ENCODE data around the gene IGFLR1. TPM values are rescaled to one million over a fixed set of nuclear protein-coding genes. Genes with fewer than 3 reads are reported as not detected.

IGFLR1 gene
- total and polyA plus RNA-seq, 9 of the 15 experiments (the other 6 are each of a cell fraction or from before 2014, with no cell fraction given): 1.0 to 14.3 (median 4.6) TPM

DNA sequence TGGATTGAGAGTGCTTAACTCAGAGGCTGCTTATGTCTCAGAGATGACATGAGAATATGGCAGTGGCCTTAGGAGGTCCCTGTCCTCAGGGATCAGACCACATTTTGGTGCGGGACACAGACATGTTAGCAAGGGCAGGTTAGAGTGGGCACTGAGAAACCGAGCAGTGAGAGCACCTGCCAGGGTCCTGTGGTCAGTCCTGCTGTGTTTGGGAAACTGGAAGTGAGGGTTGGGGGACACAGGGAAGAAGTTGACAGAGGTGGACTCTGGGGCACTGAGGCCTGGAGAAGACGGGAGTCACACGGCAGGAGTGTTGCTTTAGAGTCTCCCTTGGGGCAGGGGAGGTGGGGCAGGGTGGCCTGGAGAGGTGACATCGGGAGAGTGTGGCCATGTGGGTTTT lies 7.4 kb downstream of the IGFLR1 start:
- no peak for DNase-seq (ENCODE audit: extremely low read depth in 1 of 4, low spot score in 3 of 4)
- no peaks in the 10 kb centered on the region; the same call in 2 of the 3 replicates for H3K79me2 ChIP-seq (ENCODE audit: control insufficient read depth, insufficient read depth, low read length)
- no TSS peak for BruUV-seq (replicated peaks)
- no peak for ATAC-seq
- no peak overlapping the region for H3K27ac ChIP-seq (ENCODE audit: extremely low read depth, low read depth, low read length)
- H3K27me3 ChIP-seq (ENCODE audit: control insufficient read depth in 2 of 2, insufficient read depth in 2 of 2, low read length in 2 of 2): no peaks in the 10 kb centered on the region
- no peak overlapping the region for H2AFZ ChIP-seq (ENCODE audit: low read depth, low read length)
- peaks cover 3 to 24% of the 10 kb centered on the region in 2 experiments; a peak in 4 of 5 replicates for H3K4me1 ChIP-seq (replicated peaks in 1 of 2; ENCODE audit: control insufficient read depth in 2 of 2, insufficient read depth in 2 of 2, low read length in 2 of 2)
- ChIA-PET POLR2A (interaction anchor here (0.6 to 1.0 kb wide), 3 partner anchors 12 to 272 kb away, joined by 3 to 5 read pairs (median 4); no protein-coding TSS in a partner anchor), CTCF (ENCODE audit: low intra/inter-chr PET ratio) (no interaction called here)
- intact Hi-C loops (cut with micrococcal nuclease): no loop called here
- no peaks in the 10 kb centered on the region for H3K9me1 ChIP-seq (ENCODE audit: control insufficient read depth, insufficient read depth, low read length)
- H3K4me3 ChIP-seq: no peak overlapping the region
- in situ Hi-C loops (cut with MboI): no loop called here
- no peak overlapping the region for H3K4me2 ChIP-seq (ENCODE audit: insufficient read depth, low read length)
- no peaks in the 10 kb centered on the region for H4K20me1 ChIP-seq (replicated peaks; ENCODE audit: control insufficient read depth, insufficient read depth, low read length)
- no peak for FAIRE-seq
- H3K9ac ChIP-seq (ENCODE audit: insufficient read depth in 1 of 2, low read depth in 2 of 2, low read length in 2 of 2): no peak overlapping the region; a peak in 1 of 4 replicates
- H3K36me3 ChIP-seq (ENCODE audit: control insufficient read depth, insufficient read depth, low read length): peaks cover 91% of the 10 kb centered on the region; the same call in 2 of the 3 replicates
- no peaks in the 10 kb centered on the region for H3K9me3 ChIP-seq (replicated peaks; ENCODE audit: control insufficient read depth, insufficient read depth, low read depth, low read length)
- 75% methylated on average over 5 of the region's 5 CpGs for WGBS (ENCODE audit: insufficient coverage, low coverage, missing lambda C conversion rate)
- TF ChIP-seq EP400 (IDR thresholded peaks at IDR 0.05): no peak
- no peak for TF ChIP-seq TAF7 (tag; IDR thresholded peaks at IDR 0.05)
- TF ChIP-seq, protein P1, sequence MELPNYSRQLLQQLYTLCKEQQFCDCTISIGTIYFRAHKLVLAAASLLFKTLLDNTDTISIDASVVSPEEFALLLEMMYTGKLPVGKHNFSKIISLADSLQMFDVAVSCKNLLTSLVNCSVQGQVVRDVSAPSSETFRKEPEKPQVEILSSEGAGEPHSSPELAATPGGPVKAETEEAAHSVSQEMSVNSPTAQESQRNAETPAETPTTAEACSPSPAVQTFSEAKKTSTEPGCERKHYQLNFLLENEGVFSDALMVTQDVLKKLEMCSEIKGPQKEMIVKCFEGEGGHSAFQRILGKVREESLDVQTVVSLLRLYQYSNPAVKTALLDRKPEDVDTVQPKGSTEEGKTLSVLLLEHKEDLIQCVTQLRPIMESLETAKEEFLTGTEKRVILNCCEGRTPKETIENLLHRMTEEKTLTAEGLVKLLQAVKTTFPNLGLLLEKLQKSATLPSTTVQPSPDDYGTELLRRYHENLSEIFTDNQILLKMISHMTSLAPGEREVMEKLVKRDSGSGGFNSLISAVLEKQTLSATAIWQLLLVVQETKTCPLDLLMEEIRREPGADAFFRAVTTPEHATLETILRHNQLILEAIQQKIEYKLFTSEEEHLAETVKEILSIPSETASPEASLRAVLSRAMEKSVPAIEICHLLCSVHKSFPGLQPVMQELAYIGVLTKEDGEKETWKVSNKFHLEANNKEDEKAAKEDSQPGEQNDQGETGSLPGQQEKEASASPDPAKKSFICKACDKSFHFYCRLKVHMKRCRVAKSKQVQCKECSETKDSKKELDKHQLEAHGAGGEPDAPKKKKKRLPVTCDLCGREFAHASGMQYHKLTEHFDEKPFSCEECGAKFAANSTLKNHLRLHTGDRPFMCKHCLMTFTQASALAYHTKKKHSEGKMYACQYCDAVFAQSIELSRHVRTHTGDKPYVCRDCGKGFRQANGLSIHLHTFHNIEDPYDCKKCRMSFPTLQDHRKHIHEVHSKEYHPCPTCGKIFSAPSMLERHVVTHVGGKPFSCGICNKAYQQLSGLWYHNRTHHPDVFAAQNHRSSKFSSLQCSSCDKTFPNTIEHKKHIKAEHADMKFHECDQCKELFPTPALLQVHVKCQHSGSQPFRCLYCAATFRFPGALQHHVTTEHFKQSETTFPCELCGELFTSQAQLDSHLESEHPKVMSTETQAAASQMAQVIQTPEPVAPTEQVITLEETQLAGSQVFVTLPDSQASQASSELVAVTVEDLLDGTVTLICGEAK (IDR thresholded peaks at IDR 0.05): no peak
- TF ChIP-seq, protein P1 (CRISPR knock-in tag; IDR thresholded peaks at IDR 0.05): no peak
- TF ChIP-seq SMAD4 (CRISPR knock-in tag; conservative IDR thresholded peaks at IDR 0.05): no peak
- TF ChIP-seq GATA2 (CRISPR knock-in tag; IDR thresholded peaks at IDR 0.05): no peak
- TF ChIP-seq PHB2 (IDR thresholded peaks at IDR 0.05; ENCODE audit: low read depth): no peak
- no peak for TF ChIP-seq HIVEP1 (CRISPR knock-in tag; IDR thresholded peaks at IDR 0.05)
- no peak for TF ChIP-seq BRCA1 (IDR thresholded peaks at IDR 0.05)
- TF ChIP-seq BRCA1 (CRISPR knock-in tag; IDR thresholded peaks at IDR 0.05): no peak
- TF ChIP-seq EZH2 (IDR thresholded peaks at IDR 0.05; ENCODE audit: borderline replicate concordance, low read depth, low read length): no peak
- TF ChIP-seq, protein P2, sequence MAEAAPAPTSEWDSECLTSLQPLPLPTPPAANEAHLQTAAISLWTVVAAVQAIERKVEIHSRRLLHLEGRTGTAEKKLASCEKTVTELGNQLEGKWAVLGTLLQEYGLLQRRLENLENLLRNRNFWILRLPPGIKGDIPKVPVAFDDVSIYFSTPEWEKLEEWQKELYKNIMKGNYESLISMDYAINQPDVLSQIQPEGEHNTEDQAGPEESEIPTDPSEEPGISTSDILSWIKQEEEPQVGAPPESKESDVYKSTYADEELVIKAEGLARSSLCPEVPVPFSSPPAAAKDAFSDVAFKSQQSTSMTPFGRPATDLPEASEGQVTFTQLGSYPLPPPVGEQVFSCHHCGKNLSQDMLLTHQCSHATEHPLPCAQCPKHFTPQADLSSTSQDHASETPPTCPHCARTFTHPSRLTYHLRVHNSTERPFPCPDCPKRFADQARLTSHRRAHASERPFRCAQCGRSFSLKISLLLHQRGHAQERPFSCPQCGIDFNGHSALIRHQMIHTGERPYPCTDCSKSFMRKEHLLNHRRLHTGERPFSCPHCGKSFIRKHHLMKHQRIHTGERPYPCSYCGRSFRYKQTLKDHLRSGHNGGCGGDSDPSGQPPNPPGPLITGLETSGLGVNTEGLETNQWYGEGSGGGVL (CRISPR knock-in tag; IDR thresholded peaks at IDR 0.05): no peak
- no peak for TF ChIP-seq SMAD3 (CRISPR knock-in tag; conservative IDR thresholded peaks at IDR 0.05)
- no peak for TF ChIP-seq ESRRB (CRISPR knock-in tag; IDR thresholded peaks at IDR 0.05; ENCODE audit: borderline replicate concordance)
